GM12878 (cell line): ENCODE results near the gene OVOL3. TPM values are rescaled to one million over a fixed set of nuclear protein-coding genes. Genes with fewer than 3 reads are reported as not detected.
A peak's percentile ranks its signal among the peaks of the same experiment; 100 is the strongest.

Source experiments
- ATF2 ChIP-seq: IDR thresholded peaks from 2 replicates; pipeline ENCODE4 v1.6.1; 2012; ENCODE audit warnings: low read length, inconsistent platforms
- ATF7 ChIP-seq: fragments of 450-650 bp; IDR thresholded peaks from 2 replicates; pipeline ENCODE4 v1.6.1; 2016; ENCODE audit warnings: low read depth, mild to moderate bottlenecking
- BCL3 ChIP-seq: IDR thresholded peaks from 2 replicates; pipeline ENCODE4 v1.6.1; 2011; ENCODE audit warnings: borderline replicate concordance, low read depth, mild to moderate bottlenecking, moderate library complexity, low read length; ENCODE audit not compliant: insufficient read depth, poor library complexity, severe bottlenecking
- BMI1 ChIP-seq: fragments of 450-650 bp; IDR thresholded peaks from 2 replicates; pipeline ENCODE4 v1.6.1; 2016; ENCODE audit warnings: mild to moderate bottlenecking, moderate library complexity, borderline replicate concordance
- EED ChIP-seq: sonication (generic); IDR thresholded peaks from 2 replicates; pipeline ENCODE4 v1.6.1; 2016; ENCODE audit warnings: antibody characterized with exemption, low read depth
- EP300 ChIP-seq, 2 experiments: fragments of 150-350 bp in 1 of 2; IDR thresholded peaks; 2 replicates each; pipeline ENCODE4 v1.6.1; 2011 to 2012; ENCODE audit warnings: low read depth in 2 of 2, low read length in 2 of 2, borderline replicate concordance in 1 of 2, improper control_type of control experiment in 1 of 2, inconsistent platforms in 1 of 2; ENCODE audit not compliant: control insufficient read depth in 1 of 2
- KLF5 ChIP-seq: fragments of 450-650 bp; IDR thresholded peaks from 2 replicates; pipeline ENCODE4 v1.6.1; 2014; ENCODE audit warnings: mild to moderate bottlenecking; ENCODE audit not compliant: partially characterized antibody
- LARP7 ChIP-seq: fragments of 450-650 bp; IDR thresholded peaks from 2 replicates; pipeline ENCODE4 v1.6.1; 2017; ENCODE audit warnings: mild to moderate bottlenecking
- MYC ChIP-seq: IDR thresholded peaks from 2 replicates; pipeline ENCODE4 v1.6.1; 2011; ENCODE audit warnings: mild to moderate bottlenecking, low read length, moderate library complexity, inconsistent platforms; ENCODE audit not compliant: insufficient read depth, insufficient replicate concordance, insufficient read length, severe bottlenecking
- NFXL1 ChIP-seq: fragments of 450-650 bp; IDR thresholded peaks from 2 replicates; pipeline ENCODE4 v1.6.1; 2017; ENCODE audit warnings: antibody characterized with exemption, mild to moderate bottlenecking, borderline replicate concordance
- NR2C2 ChIP-seq: IDR thresholded peaks from 2 replicates; pipeline ENCODE4 v1.6.1; 2011; ENCODE audit warnings: borderline replicate concordance, low read depth; ENCODE audit not compliant: control insufficient read depth, insufficient read length
- POLR2AphosphoS2 ChIP-seq: IDR thresholded peaks from 2 replicates; pipeline ENCODE4 v1.6.1; 2011; ENCODE audit warnings: low read depth, mild to moderate bottlenecking, low read length, improper control_type of control experiment, moderate library complexity
- RUNX3 ChIP-seq: IDR thresholded peaks from 2 replicates; pipeline ENCODE4 v1.6.1; 2012; ENCODE audit warnings: low read length, inconsistent platforms
- SKIL ChIP-seq: fragments of 450-650 bp; IDR thresholded peaks from 2 replicates; pipeline ENCODE4 v1.6.1; 2017; ENCODE audit warnings: mild to moderate bottlenecking, low read depth, inconsistent platforms; ENCODE audit not compliant: poor library complexity, severe bottlenecking
- SUZ12 ChIP-seq: fragments of 200-600 bp; sonication (generic); IDR thresholded peaks from one replicate; pipeline ENCODE4 v1.6.1; 2018; ENCODE audit warnings: antibody characterized with exemption, mild to moderate bottlenecking; ENCODE audit not compliant: unreplicated experiment
- TCF3 ChIP-seq: IDR thresholded peaks from 2 replicates; pipeline ENCODE4 v1.6.1; 2012; ENCODE audit warnings: low read depth, mild to moderate bottlenecking, low read length, borderline replicate concordance; ENCODE audit not compliant: insufficient read depth
- ZBED1 ChIP-seq: IDR thresholded peaks from 2 replicates; pipeline ENCODE4 v1.6.1; 2016; ENCODE audit warnings: borderline replicate concordance
- ZNF24 ChIP-seq: fragments of 450-650 bp; IDR thresholded peaks from 2 replicates; pipeline ENCODE4 v1.6.1; 2017; ENCODE audit warnings: antibody characterized with exemption, mild to moderate bottlenecking
- ZNF592 ChIP-seq: fragments of 450-650 bp; IDR thresholded peaks from 2 replicates; pipeline ENCODE4 v1.6.1; 2017; ENCODE audit warnings: mild to moderate bottlenecking, moderate library complexity
- ZNF622 ChIP-seq: fragments of 450-650 bp; IDR thresholded peaks from 2 replicates; pipeline ENCODE4 v1.6.1; 2017; ENCODE audit warnings: mild to moderate bottlenecking, inconsistent platforms
- polyA plus RNA-seq, 11 experiments: library from polyadenylated mRNA; depleted of rRNA in 4 of 11; unstranded in 6 of 11; stranded (reverse) in 5 of 11; fragments of >200 nt; fragmentation: Nextera tagmentation in 4 of 11; fragmentation: Illumina TruSeq in 1 of 11; extraction: Ambion mirVana in 4 of 11; extraction: Trizol in 1 of 11; gene quantifications; 1 replicate in 1 of 11; 2 replicates in 10 of 11; pipeline versions ENCODE4 v1.2.1 to v1.2.3, GENCODE V29; 2011 to 2016; ENCODE audit warnings: inconsistent platforms in 2 of 11, missing spikeins in 2 of 11, low read depth in 1 of 11
- total RNA-seq, 4 experiments: library from RNA; depleted of rRNA in 3 of 4; stranded (reverse); fragments of >200 nt in 3 of 4; fragmentation: Illumina TruSeq in 1 of 4; extraction: Trizol in 1 of 4; gene quantifications; 2 replicates each; pipeline versions ENCODE4 v1.2.1 to v1.2.3, GENCODE V29; 2013 to 2021

Gene OVOL3
- total and polyA plus RNA-seq, 10 of the 15 experiments (the other 5 are each of a cell fraction or from before 2014, with no cell fraction given): 0.43 TPM; not detected in 9

- TF ChIP-seq NFXL1 (no peak), EED (no peak), ATF2 (no peak), SUZ12 (no peak), TCF3 (no peak), MYC (no peak), EP300 (IDR thresholded peaks at IDR 0.05; ENCODE audit: borderline replicate concordance in 1 of 2, control insufficient read depth in 1 of 2, low read depth in 2 of 2, low read length in 2 of 2) (no peak), ZBED1 (no peak), ATF7 (no peak), ZNF592 (no peak), ZNF24 (no peak), BMI1 (no peak), ZNF622 (no peak), LARP7 (no peak), SKIL (no peak), POLR2AphosphoS2 (no peak), KLF5 (no peak), NR2C2 (no peak), BCL3 (peak; percentile 11), RUNX3 (peak; percentile 90)
Observed at GRCh38 chr19:36093146-36093662, 17.7 kb upstream of the OVOL3 start (continued).
